GM19395 (cell line): ENCODE measurements around the gene BARD1.
"Not testable (repeated sequence)": the region's sequence is repeated elsewhere in the genome, so short reads cannot be mapped to it uniquely, and the experiment has no call there.

ENCODE experiments used
- ATAC-seq: cut with Tn5 transposase; IDR thresholded peaks from one replicate; pipeline ENCODE4 v1.9.1; 2021; ENCODE audit warnings: mild to moderate bottlenecking, moderate library complexity; ENCODE audit not compliant: unreplicated experiment

BARD1 gene

GRCh38 chr2:214772443-214773015 lies 37.0 kb downstream of the BARD1 start:
- ATAC-seq: no peak

- no peak for ATAC-seq
These were observed 44.3 kb downstream of the BARD1 start for GRCh38 chr2:214765180-214765579.

- ATAC-seq: no peak
These were observed 56.0 kb downstream of the BARD1 start for GRCh38 chr2:214753455-214753854.

GRCh38 chr2:214750529-214750928 lies 59.0 kb downstream of the BARD1 start:
- no peak for ATAC-seq

- ATAC-seq: no peak
These were observed 61.5 kb downstream of the BARD1 start for GRCh38 chr2:214747992-214748391.

- no peak for ATAC-seq
These were observed 67.4 kb downstream of the BARD1 start for GRCh38 chr2:214742119-214742518.

GRCh38 chr2:214740867-214741395 lies 68.6 kb downstream of the BARD1 start:
- ATAC-seq: no peak

- peak; percentile 99 for ATAC-seq
These were observed 72.3 kb downstream of the BARD1 start for GRCh38 chr2:214737188-214737587.

GRCh38 chr2:214730800-214731407 lies 78.6 kb downstream of the BARD1 start:
- ATAC-seq: no peak

GRCh38 chr2:214730248-214730647 lies 79.2 kb downstream of the BARD1 start:
- no peak for ATAC-seq

GRCh38 chr2:214724741-214725140 lies 84.7 kb downstream of the BARD1 start:
- ATAC-seq: no peak

- not testable (repeated sequence) for ATAC-seq
These were observed 91.6 kb downstream of the BARD1 start for GRCh38 chr2:214717837-214718236.

GRCh38 chr2:214716811-214717560 lies 92.5 kb downstream of the BARD1 start:
- ATAC-seq: no peak

- no peak for ATAC-seq
These were observed 94.5 kb downstream of the BARD1 start for GRCh38 chr2:214715025-214715424.

- no peak for ATAC-seq
These were observed 96.2 kb downstream of the BARD1 start for GRCh38 chr2:214713080-214713830.

- no peak for ATAC-seq
These were observed 98.8 kb downstream of the BARD1 start for GRCh38 chr2:214710729-214711128.

GRCh38 chr2:214706986-214707385 lies 102.5 kb downstream of the BARD1 start:
- ATAC-seq: no peak

- no peak for ATAC-seq
These were observed 110.2 kb downstream of the BARD1 start for GRCh38 chr2:214699236-214699635.

GRCh38 chr2:214696681-214697080 lies 112.8 kb downstream of the BARD1 start:
- ATAC-seq: no peak

GRCh38 chr2:214695789-214696188 lies 113.7 kb downstream of the BARD1 start:
- ATAC-seq: no peak

GRCh38 chr2:214683557-214683956 lies 125.9 kb downstream of the BARD1 start:
- peak; percentile 73 for ATAC-seq
